Right renal cortex interstitium (tissue), 3 donors: ENCODE measurements around the gene TTC39A. TPM values are rescaled to one million over a fixed set of nuclear protein-coding genes. Genes with fewer than 3 reads are reported as not detected.

Source experiments
- DNase-seq, 3 donors: peaks; one replicate each; pipeline ENCODE4 v3.0.0-alpha.2; 2013; ENCODE audit warnings: low read depth in 3 of 3, low spot score in 2 of 3
- polyA plus RNA-seq, 3 donors: library from polyadenylated mRNA; unstranded; fragments of 120-200 nt; gene quantifications; one replicate each; pipeline ENCODE4 v1.2.1, GENCODE V29; 2013; ENCODE audit not compliant: insufficient read length in 3 of 3

Gene TTC39A
- polyA plus RNA-seq, 3 donors = 7.5 to 9.9 (median 9.1) TPM

DNA sequence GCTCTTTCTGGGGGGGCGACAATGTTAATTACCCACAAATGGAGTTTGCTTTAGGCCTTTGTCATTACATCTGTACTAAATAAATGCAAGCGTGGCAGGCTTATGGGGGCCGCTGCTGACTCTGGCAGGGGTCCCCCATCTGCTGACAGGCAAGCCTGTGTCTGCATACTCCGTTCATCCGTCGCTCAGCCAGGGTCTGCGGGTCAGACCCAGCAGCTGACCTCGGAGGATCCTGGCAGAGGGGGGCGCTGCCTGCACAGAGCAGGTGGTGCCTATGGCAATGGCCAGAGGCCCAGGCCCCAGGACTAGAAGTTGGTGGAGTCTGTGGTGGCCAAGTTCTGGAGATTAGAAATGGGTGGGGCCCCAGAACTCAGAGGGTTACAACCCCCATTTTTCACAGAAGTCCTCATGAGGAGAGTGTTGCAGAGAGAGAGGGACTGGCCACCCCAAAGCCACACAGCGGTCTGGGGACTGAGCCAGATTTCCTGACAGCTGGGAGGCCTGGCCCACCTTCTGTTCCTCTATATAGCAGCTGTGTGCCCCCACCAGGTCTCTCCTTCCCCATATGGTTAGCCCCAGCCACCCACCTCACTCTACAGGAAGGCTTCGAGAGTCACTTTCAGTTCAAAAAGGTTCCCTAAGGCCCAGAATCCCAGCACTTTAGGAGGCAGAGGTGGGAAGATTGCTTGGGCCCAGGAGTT lies 31.0 kb downstream of the TTC39A start:
- DNase-seq = no peak

DNA sequence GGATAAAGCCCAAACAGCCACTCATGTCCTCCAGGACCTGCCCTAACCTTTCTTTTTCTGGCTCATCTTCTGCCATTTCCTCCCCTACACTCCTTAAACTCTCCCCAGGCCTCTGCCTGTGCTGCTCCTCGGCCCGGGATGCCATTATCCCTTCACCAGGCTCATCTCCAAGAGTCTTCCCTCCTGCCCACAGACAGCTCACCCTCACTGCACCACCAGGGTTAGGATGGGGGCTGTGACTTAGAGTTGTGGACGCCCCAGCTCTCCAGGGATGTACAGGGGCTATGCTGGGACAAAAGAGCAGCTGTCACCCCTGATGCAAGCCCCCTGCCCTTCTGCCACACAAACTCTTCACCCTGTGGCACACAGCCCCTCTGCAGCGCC lies 32.0 kb downstream of the TTC39A start:
- no peak for DNase-seq

- no peak for DNase-seq
These were observed 32.7 kb downstream of the TTC39A start for GRCh38 chr1:51297401-51298321.

DNA sequence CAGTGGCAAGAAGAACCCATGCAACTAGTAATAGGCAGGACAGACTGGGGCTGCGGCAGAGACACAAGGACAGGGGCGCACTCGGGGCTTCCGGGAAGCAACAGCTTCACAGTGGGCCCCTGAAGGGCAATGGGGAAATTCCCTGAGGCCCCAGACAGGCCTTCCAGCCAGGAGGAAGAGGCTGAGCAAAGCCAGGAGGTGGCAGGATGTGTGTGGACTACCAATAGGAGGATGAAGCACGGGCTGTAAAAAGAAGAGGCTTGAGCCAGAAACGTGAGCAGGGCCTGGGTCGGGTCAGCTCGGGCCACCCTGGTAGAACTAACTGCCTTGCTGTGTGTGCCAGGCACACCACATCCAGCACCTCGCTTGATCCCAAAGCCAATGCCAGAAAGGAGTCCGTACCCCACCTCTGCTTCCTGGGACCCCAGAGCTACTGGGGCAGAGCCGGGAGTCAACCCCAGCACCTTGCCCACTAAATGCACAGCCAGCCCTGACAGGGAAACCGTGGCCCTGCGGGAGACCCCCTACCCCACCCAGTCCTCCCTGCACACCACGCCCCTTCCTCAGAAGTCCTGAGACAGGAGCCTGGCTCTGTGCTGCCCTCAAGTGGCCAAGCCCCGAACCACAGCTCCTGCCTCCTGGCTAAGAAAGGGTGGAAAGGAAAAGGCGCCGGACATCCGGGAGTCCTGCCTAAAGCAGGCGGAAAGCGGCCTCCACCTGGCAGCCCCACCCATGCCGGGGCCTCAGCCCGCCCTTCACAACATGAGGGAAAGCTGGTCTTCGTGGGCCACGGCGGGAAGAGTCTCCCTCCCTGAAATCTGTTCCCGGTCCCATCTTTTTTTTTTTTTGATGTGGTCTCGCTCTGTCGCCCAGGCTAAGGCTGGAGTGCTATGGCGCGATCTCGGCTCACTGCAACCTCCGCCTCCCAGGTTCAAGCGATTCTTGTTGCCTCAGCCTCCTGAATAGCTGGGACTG lies 33.7 kb downstream of the TTC39A start:
- DNase-seq = peak; percentile 74 to 79 (median 74)

GRCh38 chr1:51295926-51296325 lies 34.4 kb downstream of the TTC39A start:
- DNase-seq = no peak

GRCh38 chr1:51294566-51295184 lies 35.7 kb downstream of the TTC39A start:
- DNase-seq = no peak

DNA sequence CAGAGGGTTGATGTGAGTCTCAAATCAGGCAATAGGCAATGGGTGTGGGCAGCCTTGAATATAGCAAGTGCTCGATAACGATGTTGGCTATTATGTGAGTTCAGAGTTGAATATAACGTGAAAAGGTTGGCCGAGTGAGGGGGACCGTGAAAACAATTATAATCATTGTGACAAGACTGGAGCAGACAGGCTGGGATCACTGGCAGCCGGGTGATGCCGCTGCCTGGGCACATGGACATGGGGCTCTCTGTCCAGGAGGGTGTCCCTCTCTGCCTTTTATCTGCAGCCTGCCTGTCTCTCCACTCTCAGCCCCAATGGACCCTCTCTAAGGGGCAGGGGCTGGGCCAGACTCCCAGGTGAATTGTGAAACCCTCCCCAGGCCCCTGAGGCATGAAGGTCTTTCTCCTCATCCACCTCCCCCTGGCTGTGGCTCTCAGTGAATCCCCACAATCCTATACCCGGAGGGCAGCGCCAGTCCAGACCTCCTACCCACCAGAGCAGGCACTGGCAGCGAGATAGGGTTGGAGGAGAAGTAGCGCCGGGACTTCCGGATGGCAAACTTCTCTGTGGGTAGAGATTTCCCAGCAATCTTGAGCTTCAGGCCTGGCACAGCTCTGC lies 36.4 kb downstream of the TTC39A start:
- DNase-seq = no peak

DNA sequence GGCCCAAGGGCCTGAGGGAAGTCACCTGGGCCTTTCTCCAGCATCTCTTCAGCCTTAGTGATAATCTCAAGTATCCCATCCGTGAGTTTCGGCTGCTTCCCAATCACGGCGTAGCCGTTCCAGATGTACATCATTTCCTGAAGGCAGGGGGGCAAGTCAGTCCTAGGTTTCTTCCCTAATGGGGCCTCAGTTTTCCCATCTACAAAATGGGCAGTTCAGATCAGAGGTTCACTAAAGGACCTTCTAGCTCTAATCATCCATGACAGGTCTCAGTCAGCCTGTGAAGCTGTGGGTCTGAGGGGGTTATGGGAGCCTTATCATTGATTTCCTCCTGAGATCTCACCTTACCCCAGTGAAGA lies 39.9 kb downstream of the TTC39A start:
- DNase-seq = no peak

DNA sequence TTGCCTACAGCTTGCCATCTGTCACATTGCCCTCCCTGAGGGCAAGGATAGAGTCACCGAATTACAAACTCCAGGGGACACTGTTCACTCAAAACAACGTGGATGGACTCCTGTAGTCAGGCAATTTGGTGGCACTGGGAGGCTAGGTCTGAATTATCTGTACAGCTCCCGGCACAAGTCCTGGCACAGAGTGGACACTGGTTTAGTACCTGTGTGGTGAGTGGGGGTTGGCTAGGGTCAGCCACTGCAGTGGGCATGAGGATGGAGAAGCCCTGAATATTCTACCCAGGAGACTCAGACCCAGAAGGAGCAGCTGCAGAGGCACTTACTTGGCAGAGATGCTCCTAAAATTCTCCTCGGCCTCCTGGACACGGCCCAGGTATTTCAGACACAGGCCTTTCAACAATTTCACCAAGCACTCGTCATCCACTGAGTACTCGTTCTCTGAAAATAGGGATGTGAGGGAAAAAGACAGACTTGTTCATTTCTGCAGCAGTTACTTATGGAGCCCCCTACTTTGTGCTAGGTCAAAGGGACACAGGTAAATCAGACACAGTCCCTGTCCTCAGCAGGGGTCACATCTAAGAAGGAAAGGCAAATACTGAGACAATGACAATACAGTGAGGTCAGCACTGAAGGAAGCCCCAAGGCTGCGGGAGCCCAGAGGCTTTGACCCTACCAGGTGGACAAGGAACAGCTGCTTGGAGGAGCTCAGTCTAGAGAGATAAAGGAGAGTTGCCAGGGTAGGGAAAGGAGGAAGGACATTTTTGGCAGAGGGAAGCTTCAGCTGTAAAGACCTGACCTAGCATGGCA lies 40.5 kb downstream of the TTC39A start:
- DNase-seq = no peak

GRCh38 chr1:51288578-51288977 lies 41.8 kb downstream of the TTC39A start:
- DNase-seq = no peak

- DNase-seq = no peak
These were observed 42.4 kb downstream of the TTC39A start for GRCh38 chr1:51287966-51288365.

- DNase-seq = no peak
These were observed 45.3 kb downstream of the TTC39A start for GRCh38 chr1:51285055-51285454.

- DNase-seq = no peak
These were observed 45.8 kb downstream of the TTC39A start for GRCh38 chr1:51284487-51284954.

- no peak for DNase-seq
These were observed 46.4 kb downstream of the TTC39A start for GRCh38 chr1:51283979-51284378.

GRCh38 chr1:51282605-51283004 lies 47.8 kb downstream of the TTC39A start:
- DNase-seq = no peak

GRCh38 chr1:51281807-51282206 lies 48.6 kb downstream of the TTC39A start:
- DNase-seq = no peak

- no peak for DNase-seq
These were observed 49.9 kb downstream of the TTC39A start for GRCh38 chr1:51280321-51280978.

GRCh38 chr1:51276286-51276685 lies 54.1 kb downstream of the TTC39A start:
- no peak for DNase-seq

DNA sequence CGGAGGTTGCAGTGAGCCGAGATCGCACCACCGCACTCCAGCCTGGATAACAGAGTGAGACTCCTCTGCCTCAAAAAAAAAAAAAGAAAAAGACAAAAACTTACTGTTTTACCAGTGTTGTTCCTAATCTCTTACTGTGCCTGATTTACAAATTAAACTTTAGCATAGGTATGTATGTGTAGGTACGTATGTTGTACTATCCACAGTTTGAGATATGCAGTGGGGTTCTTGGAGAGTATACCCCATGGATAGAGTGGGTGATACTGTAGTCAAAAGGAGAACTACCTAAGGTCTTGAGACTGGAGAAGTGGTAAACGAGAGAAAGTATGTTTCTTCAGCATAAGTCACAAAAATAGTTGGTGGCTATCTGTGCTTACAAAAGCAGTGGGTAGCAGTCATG lies 55.7 kb downstream of the TTC39A start:
- DNase-seq = no peak
